NCI-H187 treated with DMSO at 0.1 percent for 48 hours (cell line): ENCODE data around the gene PEPD.

Experiments used
- DNase-seq: peaks from one replicate; lab custom pipeline; 2025; lab: John Stamatoyannopoulos, UW

The PEPD gene

GRCh38 chr19:33545217-33545981 lies 23.8 kb upstream of the PEPD start:
- DNase-seq, result no peak

- no peak for DNase-seq
These were observed 13.6 kb upstream of the PEPD start for GRCh38 chr19:33535226-33535625.

GRCh38 chr19:33532859-33533460 lies 11.4 kb upstream of the PEPD start:
- no peak for DNase-seq

GRCh38 chr19:33530842-33531241 lies 9.3 kb upstream of the PEPD start:
- DNase-seq, result no peak

- no peak for DNase-seq
These were observed 8.7 kb upstream of the PEPD start for GRCh38 chr19:33530296-33530695.

- DNase-seq, result no peak
These were observed 7.6 kb upstream of the PEPD start for GRCh38 chr19:33529094-33529676.

GRCh38 chr19:33528404-33528803 lies 6.8 kb upstream of the PEPD start:
- no peak for DNase-seq

- DNase-seq, result no peak
These were observed 5.5 kb upstream of the PEPD start for GRCh38 chr19:33527125-33527524.

- no peak for DNase-seq
These were observed 2.6 kb upstream of the PEPD start for GRCh38 chr19:33524024-33524664.

- DNase-seq, result no peak
These were observed 1.6 kb upstream of the PEPD start for GRCh38 chr19:33523167-33523566.

GRCh38 chr19:33522371-33522662 lies 726 bp upstream of the PEPD start:
- DNase-seq, result no peak

GRCh38 chr19:33520844-33521479 lies 629 bp downstream of the PEPD start:
- no peak for DNase-seq

- DNase-seq, result no peak
These were observed 1.4 kb downstream of the PEPD start for GRCh38 chr19:33520048-33520643.

GRCh38 chr19:33519416-33519815 lies 2.2 kb downstream of the PEPD start:
- DNase-seq, result no peak

GRCh38 chr19:33518541-33518940 lies 3.0 kb downstream of the PEPD start:
- no peak for DNase-seq

GRCh38 chr19:33517922-33518321 lies 3.7 kb downstream of the PEPD start:
- no peak for DNase-seq

GRCh38 chr19:33515921-33516320 lies 5.7 kb downstream of the PEPD start:
- no peak for DNase-seq

GRCh38 chr19:33514885-33515551 lies 6.6 kb downstream of the PEPD start:
- no peak for DNase-seq

- DNase-seq, result no peak
These were observed 8.2 kb downstream of the PEPD start for GRCh38 chr19:33513424-33513823.

GRCh38 chr19:33512580-33513137 lies 8.9 kb downstream of the PEPD start:
- no peak for DNase-seq

- DNase-seq, result no peak
These were observed 9.6 kb downstream of the PEPD start for GRCh38 chr19:33512021-33512420.
